Heart right ventricle (tissue), 16 donors: ENCODE results near the gene OSBPL10. TPM values are rescaled to one million over a fixed set of nuclear protein-coding genes. Genes with fewer than 3 reads are reported as not detected.

Source experiments
- ATAC-seq, 8 donors: fragments of 200-7000 bp; cut with Tn5 transposase; one replicate each; pipeline ENCODE4 v1.9.1; 2020; ENCODE audit warnings: mild to moderate bottlenecking in 8 of 8, moderate library complexity in 8 of 8, moderate number of reproducible peaks in 1 of 8
- DNase-seq, 2 donors: peaks; one replicate each; pipeline ENCODE4 v3.0.0-alpha.2; 2020
- H3K27ac ChIP-seq, 10 donors: fragments of 200-600 bp; sonication (generic) in 2 of 10; one replicate each; pipeline versions ENCODE4 v1.5.0 to v1.8.0; 2020 to 2022; ENCODE audit warnings: mild to moderate bottlenecking in 3 of 10
- H3K27me3 ChIP-seq, 7 donors: fragments of 200-600 bp; one replicate each; pipeline ENCODE4 v1.8.0; 2021 to 2022; ENCODE audit warnings: mild to moderate bottlenecking in 2 of 7
- H3K36me3 ChIP-seq, 9 donors: fragments of 200-600 bp; sonication (generic) in 1 of 9; one replicate each; pipeline versions ENCODE4 v1.5.0 to v1.8.0; 2020 to 2022; ENCODE audit warnings: mild to moderate bottlenecking in 2 of 9
- H3K4me1 ChIP-seq, 9 donors: fragments of 200-600 bp; sonication (generic) in 1 of 9; one replicate each; pipeline versions ENCODE4 v1.5.0 to v1.8.0; 2020 to 2022; ENCODE audit warnings: mild to moderate bottlenecking in 4 of 9
- H3K4me3 ChIP-seq, 10 donors: fragments of 200-600 bp; sonication (generic) in 2 of 10; one replicate each; pipeline versions ENCODE4 v1.5.0 to v1.8.0; 2020 to 2022; ENCODE audit warnings: mild to moderate bottlenecking in 7 of 10, moderate library complexity in 2 of 10
- H3K9me3 ChIP-seq, 11 donors: fragments of 200-600 bp in 10 of 11; sonication (generic) in 2 of 11; one replicate each; pipeline versions ENCODE4 v1.5.0 to v1.8.0; 2013 to 2022; ENCODE audit warnings: mild to moderate bottlenecking in 2 of 11, control low read depth in 1 of 11, moderate library complexity in 1 of 11
- WGBS, 2 donors: extraction: QIAGEN DNeasy Blood & Tissue Kit; methylation state at CpG; one replicate each; pipeline ENCODE4 v1.1.7; 2013; ENCODE audit warnings: inconsistent platforms in 1 of 2; 5-methylcytosine and 5-hydroxymethylcytosine counted together
- intact Hi-C, 10 donors: fragments of 100-400 bp; cut with DNase I; formaldehyde crosslinking; loops; one replicate each; pipeline versions ENCODE4 v1.11.1 to v1.14.2; 2022
- polyA plus RNA-seq, 2 donors: library from polyadenylated mRNA; stranded (reverse); fragments of 200-250 nt; gene quantifications; one replicate each; pipeline ENCODE4 v1.2.3, GENCODE V29; 2013
- total RNA-seq, 10 donors: library from RNA; stranded (reverse); fragmentation: NEBNext Ultra II Directional in 3 of 10; extraction: Animal tissue kit (Norgen Biotek cat#: 25700) in 3 of 10; gene quantifications; one replicate each; pipeline versions ENCODE4 v1.2.1 to v1.2.4, GENCODE V29; 2021 to 2023
- TF ChIP-seq, protein P1 (sequence below), 9 donors: fragments of 200-600 bp; sonication (generic) in 2 of 9; IDR thresholded peaks; one replicate each; pipeline versions ENCODE4 v1.5.0 to v1.8.0; 2021 to 2022; ENCODE audit warnings: antibody characterized with exemption in 9 of 9, mild to moderate bottlenecking in 5 of 9, moderate library complexity in 1 of 9
- donor health status: Arrhythmogenic right ventricular cardiomyopathy.
- donor health status: ischemic (EF 13 %, LVEDD 7.1; RV severe dilation, severe dysfunction).
- donor health status: healthy with polysubstance abuse.
- donor health status: DM: no; HTN: yes; CAD: no.
- donor health status: DM: no; HTN: no; CAD: no.
- donor health status: ischemic (EF 25% LVEDD 6.9; RV normal size, moderate dysfunction).
- donor health status: ischemic (EF 25% LVEDD 5.7; RV mildly dilated, moderate dysfunction).
- donor health status: healthy.
- donor health status: DM: yes; HTN: yes; CAD: no.
- donor health status: Ischemic cardiomyopathy.
- donor health status: ischemic (EF 35%, LVEDD 5.7; RV mildly dilated, moderate dysfunction).
- donor health status: nonischemic (EF 11% LVEDD 7.7; RV severe dilation, severe dysfunction).
- donor health status: DM: yes; HTN: yes; CAD: no.
- donor health status: PGD.
- donor health status: ischemic (EF 29% LVEDD 5.4; RV normal size, mild dysfunction).
- donor health status: nonischemic (EF 23%, LVEDD 6.1; RV moderate dilation, normal function).

Gene OSBPL10
- total and polyA plus RNA-seq, 12 donors, result 1.2 to 8.5 (median 4.1) TPM

DNA sequence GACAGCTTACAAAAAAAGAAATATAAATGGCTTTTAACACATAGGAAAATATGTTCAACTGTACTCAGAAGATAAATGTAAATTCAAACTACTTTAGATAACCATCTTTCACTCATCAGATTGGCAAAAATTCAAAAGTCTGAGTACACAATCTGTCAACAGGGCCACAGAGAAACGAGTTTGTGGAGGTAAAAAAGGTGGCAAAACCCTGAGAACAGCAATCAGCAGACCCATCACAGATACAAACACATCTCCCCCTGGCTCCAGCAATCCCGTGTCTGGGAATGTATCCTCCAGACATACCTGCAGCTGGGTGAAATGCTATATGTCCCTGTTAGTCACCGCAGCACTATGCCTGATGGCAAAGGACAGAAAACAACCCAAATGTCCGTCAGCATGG is 149.5 kb downstream of the OSBPL10 start:
- H3K9me3 ChIP-seq, result no peaks in the 10 kb centered on the region
- H3K4me1 ChIP-seq, result no peaks in the 10 kb centered on the region
- H3K36me3 ChIP-seq, result no peaks in the 10 kb centered on the region
- H3K27ac ChIP-seq, result no peak overlapping the region
- intact Hi-C loops, result no loop called here
- WGBS, 2 donors, result 81 to 82% methylated on average over 4 of the region's 4 CpGs
- DNase-seq (no peak), ATAC-seq (no peak)
- H3K4me3 ChIP-seq, result no peak overlapping the region
- TF ChIP-seq, protein P1, sequence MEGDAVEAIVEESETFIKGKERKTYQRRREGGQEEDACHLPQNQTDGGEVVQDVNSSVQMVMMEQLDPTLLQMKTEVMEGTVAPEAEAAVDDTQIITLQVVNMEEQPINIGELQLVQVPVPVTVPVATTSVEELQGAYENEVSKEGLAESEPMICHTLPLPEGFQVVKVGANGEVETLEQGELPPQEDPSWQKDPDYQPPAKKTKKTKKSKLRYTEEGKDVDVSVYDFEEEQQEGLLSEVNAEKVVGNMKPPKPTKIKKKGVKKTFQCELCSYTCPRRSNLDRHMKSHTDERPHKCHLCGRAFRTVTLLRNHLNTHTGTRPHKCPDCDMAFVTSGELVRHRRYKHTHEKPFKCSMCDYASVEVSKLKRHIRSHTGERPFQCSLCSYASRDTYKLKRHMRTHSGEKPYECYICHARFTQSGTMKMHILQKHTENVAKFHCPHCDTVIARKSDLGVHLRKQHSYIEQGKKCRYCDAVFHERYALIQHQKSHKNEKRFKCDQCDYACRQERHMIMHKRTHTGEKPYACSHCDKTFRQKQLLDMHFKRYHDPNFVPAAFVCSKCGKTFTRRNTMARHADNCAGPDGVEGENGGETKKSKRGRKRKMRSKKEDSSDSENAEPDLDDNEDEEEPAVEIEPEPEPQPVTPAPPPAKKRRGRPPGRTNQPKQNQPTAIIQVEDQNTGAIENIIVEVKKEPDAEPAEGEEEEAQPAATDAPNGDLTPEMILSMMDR (IDR thresholded peaks at IDR 0.05), result no peak
- H3K27me3 ChIP-seq, result no peaks in the 10 kb centered on the region

DNA sequence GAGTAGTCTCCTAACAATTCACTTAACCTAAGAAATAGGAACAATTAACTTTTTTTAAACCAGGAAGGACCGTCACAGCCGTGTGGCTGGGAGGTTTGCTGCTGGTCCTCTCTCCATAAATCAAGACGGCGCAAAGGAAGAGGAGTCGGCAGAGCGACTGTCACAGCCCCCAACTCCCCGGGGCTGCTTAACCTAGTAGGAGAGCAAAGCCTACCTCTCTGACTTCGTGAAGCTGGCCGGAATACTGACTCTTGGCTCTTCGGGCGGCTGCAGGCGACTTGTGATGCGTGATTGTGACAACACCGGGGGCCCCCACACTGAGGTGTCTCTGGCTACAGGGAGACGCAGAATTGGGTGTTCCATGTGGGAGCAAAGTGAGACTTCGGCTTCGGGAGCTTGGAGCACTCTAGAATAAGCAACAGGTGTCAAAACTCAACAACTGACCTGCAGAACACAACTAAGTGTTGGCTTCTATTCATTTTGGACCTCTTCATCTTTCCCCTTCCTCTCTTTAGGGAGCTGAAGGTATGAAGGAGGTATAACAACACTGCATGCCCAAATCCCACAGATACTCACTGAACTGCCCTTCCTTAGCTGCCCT is 151.1 kb downstream of the OSBPL10 start:
- TF ChIP-seq, protein P1 (IDR thresholded peaks at IDR 0.05), result no peak
- 91 to 93% methylated on average over 17 of the region's 17 CpGs for WGBS, 2 donors

DNA sequence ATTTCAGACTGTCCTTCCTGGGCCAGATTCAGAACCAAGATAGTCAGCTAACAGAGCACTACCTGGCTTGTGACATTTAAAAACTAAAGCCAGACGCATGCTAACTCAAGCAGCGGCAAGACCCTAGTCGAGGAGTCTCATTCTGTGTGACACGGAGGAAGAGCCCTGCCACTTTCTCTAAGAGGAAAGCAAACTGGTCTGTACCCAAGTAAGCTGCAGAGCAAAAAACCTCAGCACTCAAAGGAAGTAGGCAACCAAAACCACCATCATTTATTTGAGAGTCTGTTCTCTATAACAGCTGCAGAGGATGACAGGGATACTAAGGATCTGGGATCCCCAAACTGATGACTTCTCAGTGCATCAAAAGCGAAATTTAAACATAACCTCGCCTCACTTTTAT is 152.1 kb downstream of the OSBPL10 start:
- no peaks in the 10 kb centered on the region for H3K27me3 ChIP-seq
- no peaks in the 10 kb centered on the region for H3K4me1 ChIP-seq
- DNase-seq, result no peak
- no peaks in the 10 kb centered on the region for H3K9me3 ChIP-seq
- no peak overlapping the region for H3K4me3 ChIP-seq
- intact Hi-C loops, result no loop called here
- WGBS, 2 donors, result 93 to 97% methylated on average over 6 of the region's 6 CpGs
- no peak overlapping the region for H3K27ac ChIP-seq
- no peaks in the 10 kb centered on the region for H3K36me3 ChIP-seq
- TF ChIP-seq, protein P1 (IDR thresholded peaks at IDR 0.05), result no peak
- ATAC-seq, result no peak

More for the DNA sequence above, 151.1 kb downstream of the OSBPL10 start:
- Histone ChIP-seq H3K27ac (no peak overlapping the region), H3K4me3 (no peak overlapping the region), H3K27me3 (no peaks in the 10 kb centered on the region), H3K9me3 (no peaks in the 10 kb centered on the region), H3K4me1 (no peaks in the 10 kb centered on the region), H3K36me3 (no peaks in the 10 kb centered on the region)
- ATAC-seq (no peak), DNase-seq (no peak)
- intact Hi-C loops, result no loop called here

DNA sequence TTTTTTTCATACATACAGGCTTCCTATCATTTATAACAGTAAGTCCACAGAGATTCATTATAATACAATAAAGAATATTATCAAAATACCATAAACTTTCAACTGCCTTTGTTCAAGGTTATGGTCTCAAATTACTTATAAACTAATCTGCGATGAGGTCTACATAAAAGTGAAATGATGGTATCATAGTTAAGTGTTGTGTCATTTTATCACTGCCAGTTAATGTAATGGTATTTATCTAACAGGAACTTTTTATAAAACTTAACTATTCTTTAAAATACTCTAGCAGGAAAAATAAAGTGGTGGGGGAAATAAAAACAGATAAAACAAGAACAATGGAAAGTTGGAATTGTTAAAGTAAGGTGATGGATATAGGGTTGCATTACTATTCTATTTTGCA is 153.1 kb downstream of the OSBPL10 start:
- DNase-seq (no peak), ATAC-seq (no peak)
- Histone ChIP-seq H3K36me3 (no peaks in the 10 kb centered on the region), H3K4me1 (no peaks in the 10 kb centered on the region), H3K4me3 (no peak overlapping the region), H3K27me3 (no peaks in the 10 kb centered on the region), H3K27ac (no peak overlapping the region), H3K9me3 (no peaks in the 10 kb centered on the region)
- WGBS, 2 donors, result 92 to 93% methylated on average over 1 of the region's 1 CpG
- intact Hi-C loops, result no loop called here
- TF ChIP-seq, protein P1 (IDR thresholded peaks at IDR 0.05), result no peak
